DND-41 (cell line): ENCODE measurements around the gene EFL1.

Experiments
- EZH2 ChIP-seq: IDR thresholded peaks from 3 replicates; pipeline ENCODE4 v1.6.1; 2012; ENCODE audit warnings: borderline replicate concordance, low read depth, mild to moderate bottlenecking, moderate library complexity, low read length, inconsistent platforms; ENCODE audit not compliant: severe bottlenecking
- TF ChIP-seq, protein P1 (sequence below): IDR thresholded peaks from 2 replicates; pipeline ENCODE4 v1.5.1; 2012; ENCODE audit warnings: borderline replicate concordance, low read length, moderate library complexity, mild to moderate bottlenecking; ENCODE audit not compliant: poor library complexity, severe bottlenecking; ENCODE audit errors: extremely low read depth

- TF ChIP-seq, protein P1, sequence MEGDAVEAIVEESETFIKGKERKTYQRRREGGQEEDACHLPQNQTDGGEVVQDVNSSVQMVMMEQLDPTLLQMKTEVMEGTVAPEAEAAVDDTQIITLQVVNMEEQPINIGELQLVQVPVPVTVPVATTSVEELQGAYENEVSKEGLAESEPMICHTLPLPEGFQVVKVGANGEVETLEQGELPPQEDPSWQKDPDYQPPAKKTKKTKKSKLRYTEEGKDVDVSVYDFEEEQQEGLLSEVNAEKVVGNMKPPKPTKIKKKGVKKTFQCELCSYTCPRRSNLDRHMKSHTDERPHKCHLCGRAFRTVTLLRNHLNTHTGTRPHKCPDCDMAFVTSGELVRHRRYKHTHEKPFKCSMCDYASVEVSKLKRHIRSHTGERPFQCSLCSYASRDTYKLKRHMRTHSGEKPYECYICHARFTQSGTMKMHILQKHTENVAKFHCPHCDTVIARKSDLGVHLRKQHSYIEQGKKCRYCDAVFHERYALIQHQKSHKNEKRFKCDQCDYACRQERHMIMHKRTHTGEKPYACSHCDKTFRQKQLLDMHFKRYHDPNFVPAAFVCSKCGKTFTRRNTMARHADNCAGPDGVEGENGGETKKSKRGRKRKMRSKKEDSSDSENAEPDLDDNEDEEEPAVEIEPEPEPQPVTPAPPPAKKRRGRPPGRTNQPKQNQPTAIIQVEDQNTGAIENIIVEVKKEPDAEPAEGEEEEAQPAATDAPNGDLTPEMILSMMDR: no peak
- TF ChIP-seq EZH2: no peak
Measured at GRCh38 chr15:82100111-82100929, 162.2 kb downstream of the EFL1 start.
